OCI-LY1 (cell line): ENCODE results near the gene TET3.

Source experiments
- H2AFZ ChIP-seq: fragments of 200-600 bp; sonication (generic), shearing (Covaris generic); 2 replicates; pipeline ENCODE4 v1.6.0; 2014; ENCODE audit warnings: antibody characterized with exemption, mild to moderate bottlenecking, low read length
- H3F3A ChIP-seq: fragments of 200-600 bp; sonication (generic), shearing (Covaris generic); 2 replicates; pipeline ENCODE4 v1.6.0; 2014; ENCODE audit warnings: mild to moderate bottlenecking, antibody characterized with exemption, low read length, moderate library complexity; ENCODE audit not compliant: insufficient read depth
- H3K27ac ChIP-seq: fragments of 200-600 bp; sonication (generic); 2 replicates; pipeline ENCODE4 v1.5.1; 2014; ENCODE audit warnings: low read length, mixed run types, mild to moderate bottlenecking, low read depth; ENCODE audit not compliant: poor library complexity, severe bottlenecking
- H3K27me3 ChIP-seq: fragments of 200-600 bp; sonication (generic); 2 replicates; pipeline ENCODE4 v1.6.0; 2014; ENCODE audit warnings: antibody characterized with exemption, mild to moderate bottlenecking, low read length, moderate library complexity; ENCODE audit not compliant: insufficient read depth
- H3K36me3 ChIP-seq: fragments of 200-600 bp; sonication (generic); 2 replicates; pipeline ENCODE4 v1.6.1; 2014; ENCODE audit warnings: mild to moderate bottlenecking, antibody characterized with exemption, low read length, moderate library complexity, mixed read lengths; ENCODE audit not compliant: insufficient read depth
- H3K4me1 ChIP-seq: fragments of 200-600 bp; sonication (generic); 2 replicates; pipeline ENCODE4 v1.5.1; 2014; ENCODE audit warnings: mild to moderate bottlenecking, low read length, moderate library complexity; ENCODE audit not compliant: insufficient read depth, severe bottlenecking
- H3K4me2 ChIP-seq: fragments of 200-600 bp; sonication (generic), shearing (Covaris generic); 2 replicates; pipeline ENCODE4 v1.6.1; 2014; ENCODE audit warnings: low read length
- H3K4me3 ChIP-seq: fragments of 200-600 bp; sonication (generic); 2 replicates; pipeline ENCODE4 v1.5.1; 2014; ENCODE audit warnings: low read length, low read depth, mild to moderate bottlenecking, mixed read lengths; ENCODE audit not compliant: poor library complexity, severe bottlenecking
- H3K79me2 ChIP-seq: fragments of 200-600 bp; shearing (Covaris generic); 2 replicates; pipeline ENCODE4 v1.6.1; 2016; ENCODE audit warnings: mixed run types, low read length, mixed read lengths; ENCODE audit not compliant: insufficient read depth
- H3K9ac ChIP-seq: fragments of 200-600 bp; sonication (generic), shearing (Covaris generic); 2 replicates; pipeline ENCODE4 v1.6.1; 2014; ENCODE audit warnings: mild to moderate bottlenecking, low read length, mixed read lengths
- H3K9me2 ChIP-seq: fragments of 200-600 bp; sonication (generic), shearing (Covaris generic); 2 replicates; pipeline ENCODE4 v1.6.1; 2014; ENCODE audit warnings: low read depth, mild to moderate bottlenecking, low read length, mixed read lengths
- H3K9me3 ChIP-seq: fragments of 200-600 bp; shearing (Covaris generic); 2 replicates; pipeline ENCODE4 v1.6.1; 2014; ENCODE audit warnings: low read length, mixed read lengths
- H4K20me1 ChIP-seq: fragments of 200-600 bp; sonication (generic), shearing (Covaris generic); 2 replicates; pipeline ENCODE4 v1.6.0; 2016; ENCODE audit warnings: mild to moderate bottlenecking, low read length; ENCODE audit not compliant: insufficient read depth
- EZH2 ChIP-seq: fragments of 200-600 bp; sonication (generic), shearing (Covaris generic); IDR thresholded peaks from 2 replicates; pipeline ENCODE4 v1.8.0; 2017; ENCODE audit warnings: borderline replicate concordance, mixed run types, mild to moderate bottlenecking, antibody characterized with exemption, low read length, moderate library complexity, mixed read lengths
- TF ChIP-seq, protein P1 (sequence below): fragments of 200-600 bp; sonication (generic), shearing (Covaris generic); IDR thresholded peaks from 2 replicates; pipeline ENCODE4 v1.5.1; 2017; ENCODE audit warnings: mild to moderate bottlenecking, antibody characterized with exemption, low read length, moderate library complexity, mixed read lengths

The TET3 gene

DNA sequence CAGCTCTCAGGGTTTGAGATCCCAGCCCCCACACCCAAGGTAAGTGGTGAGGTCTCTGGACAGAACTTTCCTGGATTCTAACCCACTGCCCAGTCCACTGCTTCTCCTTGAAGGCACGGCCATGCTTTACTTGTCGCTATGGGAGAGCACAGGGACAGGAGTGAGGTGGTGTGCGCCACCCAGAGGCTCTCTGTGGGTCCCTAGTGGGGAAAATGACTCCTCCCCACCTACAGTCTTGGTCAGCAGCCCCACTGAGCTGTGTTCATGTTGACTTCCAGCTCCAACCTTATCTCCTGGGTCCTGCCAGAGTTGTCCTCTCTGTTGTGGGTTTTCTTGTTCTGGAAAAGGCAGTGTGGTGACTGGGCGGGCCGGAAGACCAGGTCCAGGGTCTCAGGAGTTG lies 11.1 kb downstream of the TET3 start:
- H3K36me3 ChIP-seq = peaks cover 30% of the 10 kb centered on the region
- no peak overlapping the region for H3K4me2 ChIP-seq
- H3K9me3 ChIP-seq = no peaks in the 10 kb centered on the region
- H2AFZ ChIP-seq = no peak overlapping the region
- no peaks in the 10 kb centered on the region for H4K20me1 ChIP-seq
- TF ChIP-seq, protein P1, sequence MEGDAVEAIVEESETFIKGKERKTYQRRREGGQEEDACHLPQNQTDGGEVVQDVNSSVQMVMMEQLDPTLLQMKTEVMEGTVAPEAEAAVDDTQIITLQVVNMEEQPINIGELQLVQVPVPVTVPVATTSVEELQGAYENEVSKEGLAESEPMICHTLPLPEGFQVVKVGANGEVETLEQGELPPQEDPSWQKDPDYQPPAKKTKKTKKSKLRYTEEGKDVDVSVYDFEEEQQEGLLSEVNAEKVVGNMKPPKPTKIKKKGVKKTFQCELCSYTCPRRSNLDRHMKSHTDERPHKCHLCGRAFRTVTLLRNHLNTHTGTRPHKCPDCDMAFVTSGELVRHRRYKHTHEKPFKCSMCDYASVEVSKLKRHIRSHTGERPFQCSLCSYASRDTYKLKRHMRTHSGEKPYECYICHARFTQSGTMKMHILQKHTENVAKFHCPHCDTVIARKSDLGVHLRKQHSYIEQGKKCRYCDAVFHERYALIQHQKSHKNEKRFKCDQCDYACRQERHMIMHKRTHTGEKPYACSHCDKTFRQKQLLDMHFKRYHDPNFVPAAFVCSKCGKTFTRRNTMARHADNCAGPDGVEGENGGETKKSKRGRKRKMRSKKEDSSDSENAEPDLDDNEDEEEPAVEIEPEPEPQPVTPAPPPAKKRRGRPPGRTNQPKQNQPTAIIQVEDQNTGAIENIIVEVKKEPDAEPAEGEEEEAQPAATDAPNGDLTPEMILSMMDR = peak; percentile 38; the same call in 1 of the 2 replicates
- no peak for TF ChIP-seq EZH2
- no peak overlapping the region for H3K27ac ChIP-seq
- no peaks in the 10 kb centered on the region for H3K4me1 ChIP-seq
- no peak overlapping the region for H3K4me3 ChIP-seq
- H3K27me3 ChIP-seq = no peaks in the 10 kb centered on the region
- no peaks in the 10 kb centered on the region for H3K79me2 ChIP-seq
- no peak overlapping the region for H3K9ac ChIP-seq
- no peaks in the 10 kb centered on the region for H3K9me2 ChIP-seq
- H3F3A ChIP-seq = no peaks in the 10 kb centered on the region

- Histone ChIP-seq H3K27ac (no peak overlapping the region), H3K4me2 (no peak overlapping the region), H3K9me3 (no peaks in the 10 kb centered on the region), H2AFZ (no peak overlapping the region), H3K9ac (no peak overlapping the region), H3F3A (no peaks in the 10 kb centered on the region), H4K20me1 (no peaks in the 10 kb centered on the region), H3K36me3 (peaks cover 14% of the 10 kb centered on the region), H3K4me3 (no peak overlapping the region), H3K27me3 (no peaks in the 10 kb centered on the region), H3K9me2 (no peaks in the 10 kb centered on the region), H3K4me1 (peaks cover 8% of the 10 kb centered on the region), H3K79me2 (no peaks in the 10 kb centered on the region)
- TF ChIP-seq, protein P1 = no peak
- TF ChIP-seq EZH2 = no peak
Measured at GRCh38 chr2:73997813-73998212, 13.1 kb downstream of the TET3 start.

- Histone ChIP-seq H3K79me2 (no peaks in the 10 kb centered on the region), H3K27ac (no peak overlapping the region), H4K20me1 (no peaks in the 10 kb centered on the region), H3K9ac (no peak overlapping the region), H2AFZ (no peak overlapping the region), H3F3A (no peaks in the 10 kb centered on the region), H3K9me3 (no peaks in the 10 kb centered on the region), H3K4me2 (no peak overlapping the region), H3K4me1 (peaks cover 12% of the 10 kb centered on the region), H3K27me3 (no peaks in the 10 kb centered on the region), H3K36me3 (peaks cover 8% of the 10 kb centered on the region), H3K4me3 (no peak overlapping the region), H3K9me2 (no peaks in the 10 kb centered on the region)
- TF ChIP-seq EZH2 = no peak
- TF ChIP-seq, protein P1 = no peak
Measured at GRCh38 chr2:73998451-73998850, 13.7 kb downstream of the TET3 start.
